CD8-positive, alpha-beta memory T cell (primary cell): ENCODE results near the gene MAST3. TPM values are rescaled to one million over a fixed set of nuclear protein-coding genes. Genes with fewer than 3 reads are reported as not detected.

Source experiments
- CTCF ChIA-PET: fragments of 350-600 bp; sonication (Branson Sonifier 250); formaldehyde crosslinking; loops from one replicate; lab custom pipeline; 2021; ENCODE audit warnings: antibody characterized with exemption; lab: Charles Lee
- POLR2A ChIA-PET: fragments of 350-600 bp; sonication (Branson Sonifier 250); formaldehyde crosslinking; loops from one replicate; lab custom pipeline; 2021; ENCODE audit warnings: antibody characterized with exemption; lab: Charles Lee
- DNase-seq, 5 donors: peaks; one replicate each; pipeline versions ENCODE4 v3.0.0 to v3.0.0-alpha.2; 2020 to 2022; ENCODE audit warnings: mixed read lengths in 1 of 5
- H3K27ac ChIP-seq: one replicate; pipeline ENCODE4 v1.7.0; 2013; ENCODE audit warnings: low read depth, mild to moderate bottlenecking, low read length, moderate library complexity
- H3K27me3 ChIP-seq: 2 replicates; pipeline ENCODE4 v1.7.0; 2013; ENCODE audit warnings: low read length, mild to moderate bottlenecking; ENCODE audit not compliant: insufficient read depth, poor library complexity, severe bottlenecking
- H3K36me3 ChIP-seq: 2 replicates; pipeline ENCODE4 v1.7.0; 2013; ENCODE audit warnings: mild to moderate bottlenecking, low read length, moderate library complexity; ENCODE audit not compliant: insufficient read depth
- H3K4me1 ChIP-seq: 2 replicates; pipeline ENCODE4 v1.7.0; 2013; ENCODE audit warnings: mild to moderate bottlenecking, low read length, moderate library complexity; ENCODE audit not compliant: insufficient read depth
- H3K4me3 ChIP-seq: 2 replicates; pipeline ENCODE4 v1.7.0; 2013; ENCODE audit warnings: mild to moderate bottlenecking, low read length
- H3K9me3 ChIP-seq: 2 replicates; pipeline ENCODE4 v1.7.0; 2013; ENCODE audit warnings: mild to moderate bottlenecking, low read length
- H3K27ac Mint-ChIP-seq, 8 donors: one replicate each; pipeline ENCODE4 v1.8.0; 2020 to 2021; ENCODE audit warnings: mixed read lengths in 8 of 8, mild to moderate bottlenecking in 6 of 8, inconsistent platforms in 3 of 8, moderate library complexity in 3 of 8
- H3K27me3 Mint-ChIP-seq, 2 donors: one replicate each; pipeline ENCODE4 v1.8.0; 2020 to 2021; ENCODE audit warnings: mixed read lengths in 2 of 2, mild to moderate bottlenecking in 1 of 2, moderate library complexity in 1 of 2
- H3K36me3 Mint-ChIP-seq, 3 donors: one replicate each; pipeline ENCODE4 v1.8.0; 2020 to 2021; ENCODE audit warnings: mixed read lengths in 3 of 3, inconsistent platforms in 1 of 3, mild to moderate bottlenecking in 1 of 3
- H3K4me1 Mint-ChIP-seq, 3 donors: one replicate each; pipeline ENCODE4 v1.8.0; 2020 to 2021; ENCODE audit warnings: mixed read lengths in 3 of 3, inconsistent platforms in 1 of 3, mild to moderate bottlenecking in 1 of 3
- H3K4me3 Mint-ChIP-seq, 7 donors: one replicate each; pipeline ENCODE4 v1.8.0; 2020 to 2021; ENCODE audit warnings: mixed read lengths in 7 of 7, mild to moderate bottlenecking in 6 of 7, moderate library complexity in 4 of 7, inconsistent platforms in 2 of 7
- H3K9me3 Mint-ChIP-seq, 5 donors: one replicate each; pipeline ENCODE4 v1.8.0; 2020 to 2022; ENCODE audit warnings: mixed read lengths in 5 of 5, mild to moderate bottlenecking in 3 of 5, moderate library complexity in 2 of 5, inconsistent platforms in 1 of 5
- polyA plus RNA-seq: library from polyadenylated mRNA; unstranded; fragments of 300-500 nt; fragmentation: Illumina TruSeq; gene quantifications from one replicate; pipeline ENCODE4 v1.2.3, GENCODE V29; 2021
- total RNA-seq, 2 experiments: library from RNA; stranded (reverse); gene quantifications; one replicate each; pipeline ENCODE4 v1.2.3, GENCODE V29; 2021

MAST3 gene
- total and polyA plus RNA-seq, 3 experiments from 2014 or later: 15.0 to 18.6 (median 15.9) TPM

- Mint-ChIP-seq H3K27ac (peak overlapping the region; percentile 92 to 100 (median 98)), H3K4me3 (peak overlapping the region; percentile 86 to 97 (median 92)), H3K27me3 (peaks cover 0 to 2% of the 10 kb centered on the region in 2 donors), H3K4me1 (peaks cover 28 to 42% (median 30%) of the 10 kb centered on the region in 3 donors), H3K36me3 (peaks cover 0 to 38% (median 2%) of the 10 kb centered on the region in 3 donors), H3K9me3 (no peaks in the 10 kb centered on the region)
- no peaks in the 10 kb centered on the region for H3K9me3 ChIP-seq
- H3K36me3 ChIP-seq: peaks cover 26% of the 10 kb centered on the region
- peak overlapping the region; percentile 91 for H3K4me3 ChIP-seq
- H3K4me1 ChIP-seq: peaks cover 32% of the 10 kb centered on the region
- peak overlapping the region; percentile 72 for H3K27ac ChIP-seq
- ChIA-PET POLR2A (interaction anchor here (0.6 to 2.6 kb wide), 6 partner anchors 9 to 118 kb away, joined by 3 to 20 read pairs (median 6); partner anchors contain the start of genes MAST3 and PIK3R2), CTCF (interaction anchor here (0.8 to 4.1 kb wide), 11 partner anchors 21 to 210 kb away, joined by 3 to 19 read pairs (median 3); partner anchors contain the start of genes IL12RB1, MAST3 and PIK3R2)
- peak; percentile 29 to 79 (median 62) for DNase-seq
- H3K27me3 ChIP-seq: no peaks in the 10 kb centered on the region
Observed at GRCh38 chr19:18119013-18119716, 21.6 kb downstream of the MAST3 start.

GRCh38 chr19:18119717-18120105 lies 22.1 kb downstream of the MAST3 start:
- Histone ChIP-seq H3K4me3 (peak overlapping the region; percentile 91), H3K9me3 (no peaks in the 10 kb centered on the region), H3K27ac (peak overlapping the region; percentile 72), H3K27me3 (no peaks in the 10 kb centered on the region), H3K36me3 (peaks cover 31% of the 10 kb centered on the region), H3K4me1 (peaks cover 32% of the 10 kb centered on the region)
- peaks cover 0 to 42% (median 3%) of the 10 kb centered on the region in 3 donors for H3K36me3 Mint-ChIP-seq
- peak; percentile 35 to 84 (median 60) for DNase-seq
- H3K4me1 Mint-ChIP-seq: peaks cover 28 to 42% (median 29%) of the 10 kb centered on the region in 3 donors
- peaks cover 0 to 2% of the 10 kb centered on the region in 2 donors for H3K27me3 Mint-ChIP-seq
- no peaks in the 10 kb centered on the region for H3K9me3 Mint-ChIP-seq
- H3K27ac Mint-ChIP-seq: peak overlapping the region; percentile 92 to 100 (median 98)
- ChIA-PET CTCF (interaction anchor here (0.9 to 4.1 kb wide), 6 partner anchors 22 to 48 kb away, joined by 3 to 19 read pairs (median 3); partner anchors contain the start of genes MAST3 and PIK3R2), POLR2A (interaction anchor here (0.6 to 2.6 kb wide), 7 partner anchors 10 to 225 kb away, joined by 3 to 20 read pairs (median 5); partner anchors contain the start of genes MAST3 and PIK3R2)
- H3K4me3 Mint-ChIP-seq: peak overlapping the region; percentile 86 to 97 (median 92)

GRCh38 chr19:18120127-18120526 lies 22.5 kb downstream of the MAST3 start:
- H3K27me3 Mint-ChIP-seq: peaks cover 0 to 2% of the 10 kb centered on the region in 2 donors
- no peaks in the 10 kb centered on the region for H3K27me3 ChIP-seq
- peaks cover 32% of the 10 kb centered on the region for H3K4me1 ChIP-seq
- peaks cover 36% of the 10 kb centered on the region for H3K36me3 ChIP-seq
- no peaks in the 10 kb centered on the region for H3K9me3 Mint-ChIP-seq
- H3K4me3 ChIP-seq: peak overlapping the region; percentile 91
- H3K27ac ChIP-seq: peak overlapping the region; percentile 72
- peaks cover 0 to 46% (median 3%) of the 10 kb centered on the region in 3 donors for H3K36me3 Mint-ChIP-seq
- peak overlapping the region; percentile 92 to 100 (median 98) for H3K27ac Mint-ChIP-seq
- DNase-seq: no peak
- POLR2A ChIA-PET: interaction anchor here (0.7 to 2.6 kb wide), 5 partner anchors 10 to 224 kb away, joined by 3 to 20 read pairs (median 7); partner anchors contain the start of genes MAST3 and PIK3R2
- CTCF ChIA-PET: interaction anchor here (3.4 to 4.1 kb wide), 2 partner anchors 28 to 32 kb away, joined by 13 to 19 read pairs; partner anchors contain the start of gene PIK3R2
- peak overlapping the region; percentile 86 to 97 (median 92) for H3K4me3 Mint-ChIP-seq
- peaks cover 26 to 42% (median 28%) of the 10 kb centered on the region in 3 donors for H3K4me1 Mint-ChIP-seq
- no peaks in the 10 kb centered on the region for H3K9me3 ChIP-seq

GRCh38 chr19:18121166-18121565 lies 23.6 kb downstream of the MAST3 start:
- peaks cover 0 to 51% (median 3%) of the 10 kb centered on the region in 3 donors for H3K36me3 Mint-ChIP-seq
- no peaks in the 10 kb centered on the region for H3K27me3 ChIP-seq
- H3K4me3 ChIP-seq: no peak overlapping the region
- no peaks in the 10 kb centered on the region for H3K9me3 Mint-ChIP-seq
- CTCF ChIA-PET: interaction anchor here (4.1 kb wide), 1 partner anchor 31 kb away, joined by 19 read pairs; the partner anchor contains the start of gene PIK3R2
- POLR2A ChIA-PET: no interaction called here
- no peaks in the 10 kb centered on the region for H3K9me3 ChIP-seq
- H3K4me1 Mint-ChIP-seq: peaks cover 28 to 42% (median 28%) of the 10 kb centered on the region in 3 donors
- no peak overlapping the region for H3K27ac ChIP-seq
- H3K27me3 Mint-ChIP-seq: peaks cover 0 to 2% of the 10 kb centered on the region in 2 donors
- no peak for DNase-seq
- H3K4me1 ChIP-seq: peaks cover 32% of the 10 kb centered on the region
- peaks cover 36% of the 10 kb centered on the region for H3K36me3 ChIP-seq
- H3K27ac Mint-ChIP-seq: peak overlapping the region in 7 of 8 donors; percentile 61 to 100 (median 97)
- peak overlapping the region in 2 of 7 donors; percentile 50 to 70 for H3K4me3 Mint-ChIP-seq

- Mint-ChIP-seq H3K4me3 (no peak overlapping the region), H3K36me3 (peaks cover 0 to 55% (median 3%) of the 10 kb centered on the region in 3 donors), H3K4me1 (peaks cover 24 to 36% (median 24%) of the 10 kb centered on the region in 3 donors), H3K9me3 (no peaks in the 10 kb centered on the region), H3K27ac (peak overlapping the region in 6 of 8 donors; percentile 21 to 90 (median 35)), H3K27me3 (peaks cover 0 to 2% of the 10 kb centered on the region in 2 donors)
- H3K9me3 ChIP-seq: no peaks in the 10 kb centered on the region
- H3K4me1 ChIP-seq: peaks cover 26% of the 10 kb centered on the region
- ChIA-PET POLR2A (no interaction called here), CTCF (no interaction called here)
- peaks cover 36% of the 10 kb centered on the region for H3K36me3 ChIP-seq
- no peaks in the 10 kb centered on the region for H3K27me3 ChIP-seq
- H3K27ac ChIP-seq: no peak overlapping the region
- no peak for DNase-seq
- H3K4me3 ChIP-seq: no peak overlapping the region
Observed at GRCh38 chr19:18122424-18122823, 24.8 kb downstream of the MAST3 start.

- peaks cover 0 to 2% of the 10 kb centered on the region in 2 donors for H3K27me3 Mint-ChIP-seq
- ChIA-PET POLR2A (interaction anchor here (0.5 kb wide), 1 partner anchor 406 kb away, joined by 3 read pairs; no protein-coding TSS in a partner anchor), CTCF (no interaction called here)
- Histone ChIP-seq H3K4me3 (no peak overlapping the region), H3K9me3 (no peaks in the 10 kb centered on the region), H3K4me1 (peaks cover 24% of the 10 kb centered on the region), H3K27ac (no peak overlapping the region), H3K27me3 (no peaks in the 10 kb centered on the region), H3K36me3 (peaks cover 37% of the 10 kb centered on the region)
- peaks cover 0 to 59% (median 3%) of the 10 kb centered on the region in 3 donors for H3K36me3 Mint-ChIP-seq
- H3K9me3 Mint-ChIP-seq: no peaks in the 10 kb centered on the region
- peaks cover 22 to 36% (median 22%) of the 10 kb centered on the region in 3 donors for H3K4me1 Mint-ChIP-seq
- H3K4me3 Mint-ChIP-seq: no peak overlapping the region
- DNase-seq: no peak
- peak overlapping the region in 4 of 8 donors; percentile 21 to 90 (median 26) for H3K27ac Mint-ChIP-seq
Observed at GRCh38 chr19:18122860-18123795, 25.6 kb downstream of the MAST3 start.

GRCh38 chr19:18123819-18124218 lies 26.2 kb downstream of the MAST3 start:
- ChIA-PET CTCF (interaction anchor here (1.2 kb wide), 1 partner anchor 9 kb away, joined by 4 read pairs; no protein-coding TSS in a partner anchor), POLR2A (interaction anchor here (0.5 kb wide), 1 partner anchor 405 kb away, joined by 3 read pairs; no protein-coding TSS in a partner anchor)
- Histone ChIP-seq H3K4me1 (peaks cover 17% of the 10 kb centered on the region), H3K36me3 (peaks cover 44% of the 10 kb centered on the region), H3K9me3 (no peaks in the 10 kb centered on the region), H3K27me3 (no peaks in the 10 kb centered on the region), H3K27ac (no peak overlapping the region), H3K4me3 (no peak overlapping the region)
- no peak for DNase-seq
- Mint-ChIP-seq H3K4me1 (peaks cover 17 to 32% (median 18%) of the 10 kb centered on the region in 3 donors), H3K4me3 (no peak overlapping the region), H3K9me3 (no peaks in the 10 kb centered on the region), H3K36me3 (peaks cover 0 to 66% (median 6%) of the 10 kb centered on the region in 3 donors), H3K27ac (peak overlapping the region in 1 of 8 donors; percentile 61), H3K27me3 (peaks cover 0 to 2% of the 10 kb centered on the region in 2 donors)
